RWPE2 (cell line): Measurements from ENCODE around the gene MMP17.
"Not testable (repeated sequence)": the region's sequence is repeated elsewhere in the genome, so short reads cannot be mapped to it uniquely, and the experiment has no call there.

Source experiments
- ATAC-seq: fragments of 200-7000 bp; cut with Tn5 transposase; 3 replicates; pipeline ENCODE4 v1.9.1; 2021; ENCODE audit warnings: low read depth
- DNase-seq: peaks from one replicate; pipeline ENCODE4 v3.0.0-alpha.2; 2020; ENCODE audit warnings: low spot score
- H3K27ac ChIP-seq: fragments of 450-650 bp; 2 replicates; pipeline ENCODE4 v1.5.1; 2017; ENCODE audit warnings: mild to moderate bottlenecking; ENCODE audit not compliant: poor library complexity, severe bottlenecking
- H3K27me3 ChIP-seq: fragments of 250-450 bp; sonication (Bioruptor Pico); 2 replicates; pipeline ENCODE4 v1.5.1; 2021; ENCODE audit warnings: mild to moderate bottlenecking, moderate library complexity; ENCODE audit not compliant: insufficient read depth, poor library complexity, severe bottlenecking
- H3K36me3 ChIP-seq: fragments of 250-450 bp; sonication (Bioruptor Pico); 2 replicates; pipeline ENCODE4 v1.5.1; 2020; ENCODE audit warnings: low read depth, mild to moderate bottlenecking, moderate library complexity
- H3K4me1 ChIP-seq: fragments of 250-450 bp; sonication (Bioruptor Pico); 2 replicates; pipeline ENCODE4 v1.5.1; 2021; ENCODE audit warnings: mild to moderate bottlenecking, moderate library complexity; ENCODE audit not compliant: insufficient read depth, poor library complexity, severe bottlenecking
- H3K4me3 ChIP-seq: fragments of 250-450 bp; sonication (Bioruptor Pico); 2 replicates; pipeline ENCODE4 v1.5.1; 2021; ENCODE audit warnings: mild to moderate bottlenecking, moderate library complexity; ENCODE audit not compliant: severe bottlenecking
- H3K9me3 ChIP-seq: fragments of 250-450 bp; sonication (Bioruptor Pico); 2 replicates; pipeline ENCODE4 v1.5.1; 2021; ENCODE audit warnings: mild to moderate bottlenecking, moderate library complexity; ENCODE audit not compliant: severe bottlenecking
- TF ChIP-seq, protein P1 (sequence below): fragments of 450-650 bp; IDR thresholded peaks from one replicate; pipeline ENCODE4 v1.5.1; 2017; ENCODE audit warnings: mild to moderate bottlenecking, moderate library complexity; ENCODE audit not compliant: poor library complexity, severe bottlenecking

MMP17 gene

DNA sequence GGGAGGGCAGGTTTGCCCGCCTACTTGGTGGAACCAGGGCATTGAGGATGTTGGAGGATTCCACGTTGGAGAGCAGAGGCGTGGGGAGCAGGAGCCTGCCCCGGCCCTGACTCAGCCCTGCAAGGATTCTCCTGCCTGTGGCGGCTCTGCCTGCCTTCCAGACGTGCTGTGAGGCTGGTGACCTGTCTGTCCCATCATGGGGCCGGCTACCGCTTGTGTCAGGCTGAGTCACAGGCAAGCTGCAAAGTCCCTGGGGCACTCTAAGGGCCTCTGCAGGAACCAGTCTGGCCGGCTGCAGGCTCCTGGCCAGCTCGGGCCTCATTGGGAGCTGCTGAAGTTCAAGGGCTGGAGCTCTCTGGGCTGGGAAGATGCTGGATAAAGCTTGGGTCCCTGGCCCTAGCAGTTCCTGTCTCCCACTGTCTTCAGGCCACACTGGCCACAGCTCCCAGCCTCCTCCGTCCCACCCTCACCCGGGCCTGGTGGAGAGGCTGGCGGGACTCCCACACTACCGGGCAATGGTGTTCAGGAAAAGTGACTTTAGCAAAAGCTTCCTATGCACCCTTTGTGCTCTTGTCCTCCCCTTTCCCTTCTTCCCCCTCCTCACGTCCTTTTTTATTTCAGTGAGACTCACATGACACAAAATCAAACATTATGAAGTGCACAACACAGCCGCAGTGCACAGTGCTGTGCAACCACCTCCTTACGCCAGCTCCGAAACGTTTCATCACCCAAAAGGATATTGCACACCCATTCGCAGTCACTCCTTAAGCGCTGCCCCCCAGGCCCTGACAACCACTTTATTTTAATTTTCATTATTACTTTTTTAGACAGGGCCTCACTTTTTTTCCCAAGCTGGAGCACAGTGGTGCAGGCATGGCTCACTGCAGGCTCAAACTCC lies 44.2 kb downstream of the MMP17 start:
- Histone ChIP-seq H3K4me3 (no peak overlapping the region), H3K27ac (peak overlapping the region; percentile 37), H3K9me3 (no peaks in the 10 kb centered on the region), H3K4me1 (peaks cover 11% of the 10 kb centered on the region), H3K36me3 (no peaks in the 10 kb centered on the region), H3K27me3 (no peaks in the 10 kb centered on the region)
- TF ChIP-seq, protein P1, sequence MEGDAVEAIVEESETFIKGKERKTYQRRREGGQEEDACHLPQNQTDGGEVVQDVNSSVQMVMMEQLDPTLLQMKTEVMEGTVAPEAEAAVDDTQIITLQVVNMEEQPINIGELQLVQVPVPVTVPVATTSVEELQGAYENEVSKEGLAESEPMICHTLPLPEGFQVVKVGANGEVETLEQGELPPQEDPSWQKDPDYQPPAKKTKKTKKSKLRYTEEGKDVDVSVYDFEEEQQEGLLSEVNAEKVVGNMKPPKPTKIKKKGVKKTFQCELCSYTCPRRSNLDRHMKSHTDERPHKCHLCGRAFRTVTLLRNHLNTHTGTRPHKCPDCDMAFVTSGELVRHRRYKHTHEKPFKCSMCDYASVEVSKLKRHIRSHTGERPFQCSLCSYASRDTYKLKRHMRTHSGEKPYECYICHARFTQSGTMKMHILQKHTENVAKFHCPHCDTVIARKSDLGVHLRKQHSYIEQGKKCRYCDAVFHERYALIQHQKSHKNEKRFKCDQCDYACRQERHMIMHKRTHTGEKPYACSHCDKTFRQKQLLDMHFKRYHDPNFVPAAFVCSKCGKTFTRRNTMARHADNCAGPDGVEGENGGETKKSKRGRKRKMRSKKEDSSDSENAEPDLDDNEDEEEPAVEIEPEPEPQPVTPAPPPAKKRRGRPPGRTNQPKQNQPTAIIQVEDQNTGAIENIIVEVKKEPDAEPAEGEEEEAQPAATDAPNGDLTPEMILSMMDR: no peak
- DNase-seq: peak; percentile 89
- ATAC-seq: peak; percentile 93

DNA sequence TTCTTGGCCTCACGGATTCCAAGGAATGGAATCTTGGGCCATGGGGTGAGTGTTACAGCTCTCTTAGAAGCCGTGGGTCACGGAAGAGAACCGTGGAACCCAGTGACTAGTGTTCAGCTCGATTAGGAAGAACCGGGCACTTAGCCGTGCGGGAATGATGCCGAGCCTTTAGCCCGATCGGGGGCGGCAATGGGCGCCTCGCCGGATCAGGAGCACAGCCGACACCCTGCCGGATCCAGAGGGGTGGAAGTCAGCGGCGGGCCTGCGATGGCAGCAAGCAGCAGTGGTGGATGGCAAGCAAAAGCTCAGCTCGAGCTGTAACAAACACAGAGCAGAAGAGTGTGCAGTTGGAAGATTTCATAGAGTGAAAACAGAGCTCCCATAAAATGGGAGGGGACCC lies 45.1 kb downstream of the MMP17 start:
- H3K27ac ChIP-seq: no peak overlapping the region
- no peak overlapping the region for H3K4me3 ChIP-seq
- H3K9me3 ChIP-seq: no peaks in the 10 kb centered on the region
- DNase-seq (no peak), ATAC-seq (no peak)
- no peaks in the 10 kb centered on the region for H3K27me3 ChIP-seq
- TF ChIP-seq, protein P1: no peak
- peaks cover 11% of the 10 kb centered on the region for H3K4me1 ChIP-seq
- H3K36me3 ChIP-seq: no peaks in the 10 kb centered on the region

DNA sequence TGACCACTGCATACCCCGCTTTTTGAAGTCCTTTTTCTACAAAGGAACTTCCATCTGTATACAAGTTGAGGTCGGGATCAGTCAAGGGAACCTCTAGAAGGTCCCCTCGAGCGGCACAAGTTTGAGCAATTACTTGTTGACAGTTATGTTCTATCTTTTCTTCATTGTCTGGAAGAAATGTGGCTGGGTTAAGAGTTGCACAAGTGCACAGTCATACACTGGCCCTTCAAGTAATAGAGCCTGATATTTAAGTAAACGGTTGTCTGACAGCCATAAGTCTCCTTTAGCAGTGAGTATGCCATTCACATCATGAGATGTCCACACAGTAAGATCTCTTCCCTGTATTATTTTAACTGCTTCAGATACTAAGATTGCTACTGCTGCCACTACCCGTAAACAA lies 46.8 kb downstream of the MMP17 start:
- H3K9me3 ChIP-seq, H3K27me3 ChIP-seq, H3K27ac ChIP-seq, DNase-seq, H3K4me3 ChIP-seq, H3K36me3 ChIP-seq, ATAC-seq, H3K4me1 ChIP-seq: not testable (repeated sequence)

DNA sequence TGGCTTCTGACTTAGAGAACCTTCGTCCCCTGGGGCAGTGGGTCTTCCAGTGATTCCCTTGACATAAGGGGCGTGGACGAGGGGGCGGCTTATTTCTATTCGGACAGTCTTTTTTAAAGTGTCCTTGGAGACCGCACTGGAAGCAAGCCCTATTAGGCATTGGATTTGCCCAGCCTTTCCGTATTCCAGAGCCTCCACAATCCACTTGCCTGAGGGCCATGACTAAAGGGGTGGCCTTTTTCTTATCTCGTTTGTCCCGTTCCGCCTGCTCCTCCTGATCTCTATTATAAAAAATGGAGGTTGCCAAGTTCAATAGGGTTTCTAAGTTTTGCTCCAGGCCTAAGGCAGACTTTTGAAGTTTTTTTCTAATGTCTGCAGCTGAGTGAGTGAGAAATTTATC lies 49.0 kb downstream of the MMP17 start:
- H3K4me3 ChIP-seq, ATAC-seq, DNase-seq, H3K9me3 ChIP-seq, H3K27me3 ChIP-seq, H3K27ac ChIP-seq, H3K36me3 ChIP-seq, H3K4me1 ChIP-seq: not testable (repeated sequence)

DNA sequence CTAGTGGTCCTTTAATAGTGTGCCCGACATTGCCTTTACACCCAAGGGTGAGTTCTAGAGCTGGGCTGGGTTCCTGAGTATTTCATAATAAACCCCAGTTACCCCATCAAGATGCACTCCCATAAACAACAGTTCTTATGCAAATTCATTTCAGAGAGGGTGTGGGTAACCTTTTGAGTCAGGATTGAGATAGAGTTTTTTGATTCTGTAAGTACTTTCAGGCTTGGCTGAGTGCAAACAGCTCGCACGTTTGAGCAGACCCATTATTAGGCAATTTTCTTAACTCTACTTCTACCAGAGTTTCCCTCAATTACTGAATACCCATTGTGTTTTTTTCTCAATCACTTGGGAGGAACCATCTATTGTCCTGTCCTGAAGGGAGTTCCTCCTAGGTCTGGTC lies 50.2 kb downstream of the MMP17 start:
- H3K36me3 ChIP-seq, H3K4me1 ChIP-seq, H3K27me3 ChIP-seq, DNase-seq, H3K9me3 ChIP-seq, H3K27ac ChIP-seq, H3K4me3 ChIP-seq, ATAC-seq: not testable (repeated sequence)

GRCh38 chr12:131882804-131883520 lies 54.8 kb downstream of the MMP17 start:
- ATAC-seq (peak; percentile 68; the same call in 1 of the 3 replicates), DNase-seq (no peak)
- TF ChIP-seq, protein P1: no peak
- peaks cover 4% of the 10 kb centered on the region for H3K4me1 ChIP-seq
- H3K36me3 ChIP-seq: no peaks in the 10 kb centered on the region
- no peaks in the 10 kb centered on the region for H3K9me3 ChIP-seq
- peak overlapping the region; percentile 26 for H3K27ac ChIP-seq
- H3K27me3 ChIP-seq: no peaks in the 10 kb centered on the region
- H3K4me3 ChIP-seq: no peak overlapping the region
